Stomach (tissue), 9 donors: ENCODE measurements around the gene ADGRF4. TPM values are rescaled to one million over a fixed set of nuclear protein-coding genes. Genes with fewer than 3 reads are reported as not detected.

Experiments used
- DNase-seq, 2 donors: peaks; one replicate each; pipeline versions ENCODE4 v3.0.0 to v3.0.0-alpha.2; 2013 to 2019
- H3K27ac ChIP-seq, 5 donors: fragments of 200-600 bp in 4 of 5; sonication (generic) in 4 of 5; one replicate each; pipeline ENCODE4 v1.5.1; 2013 to 2019; ENCODE audit warnings: mild to moderate bottlenecking in 1 of 5, moderate library complexity in 1 of 5
- H3K27me3 ChIP-seq, 3 donors: fragments of 200-600 bp; sonication (generic); one replicate each; pipeline ENCODE4 v1.5.1; 2017 to 2019; ENCODE audit warnings: mixed run types in 1 of 3
- H3K36me3 ChIP-seq, 4 donors: fragments of 200-600 bp; sonication (generic); 1 replicate in 3 of 4; 2 replicates in 1 of 4; pipeline ENCODE4 v1.5.1; 2016 to 2019
- H3K4me1 ChIP-seq, 4 donors: fragments of 200-600 bp; sonication (generic); one replicate each; pipeline ENCODE4 v1.5.1; 2016 to 2019
- H3K4me3 ChIP-seq, 4 donors: fragments of 200-600 bp; sonication (generic) in 3 of 4; one replicate each; pipeline ENCODE4 v1.5.1; 2016 to 2019; ENCODE audit warnings: mild to moderate bottlenecking in 1 of 4
- H3K9me3 ChIP-seq, 4 donors: fragments of 200-600 bp; sonication (generic); one replicate each; pipeline ENCODE4 v1.5.1; 2016 to 2019
- CTCF ChIP-seq, 7 experiments: fragments of 450-650 bp in 4 of 7; fragments of 200-600 bp in 3 of 7; sonication (generic) in 3 of 7; IDR thresholded peaks; one replicate each; pipeline ENCODE4 v1.5.1; 2016 to 2019; ENCODE audit warnings: antibody characterized with exemption in 7 of 7, control low read depth in 2 of 7, mild to moderate bottlenecking in 1 of 7
- EP300 ChIP-seq: sonication (generic); formaldehyde crosslinking; IDR thresholded peaks from one replicate; pipeline ENCODE4 v1.6.1; 2017; ENCODE audit warnings: antibody characterized with exemption
- POLR2A ChIP-seq, 4 donors: fragments of 450-650 bp; IDR thresholded peaks; one replicate each; pipeline ENCODE4 v1.6.1; 2016; ENCODE audit warnings: antibody characterized with exemption in 4 of 4, control low read depth in 2 of 4, mild to moderate bottlenecking in 1 of 4, moderate library complexity in 1 of 4
- POLR2AphosphoS5 ChIP-seq, 3 donors: sonication (generic); formaldehyde crosslinking; IDR thresholded peaks; one replicate each; pipeline ENCODE4 v1.6.1; 2016; ENCODE audit warnings: antibody characterized with exemption in 3 of 3
- WGBS, 5 donors: extraction: QIAGEN DNeasy Blood & Tissue Kit in 3 of 5; methylation state at CpG; one replicate each; pipeline versions ENCODE4 v1.1.5 to v1.1.7; 2013 to 2018; 5-methylcytosine and 5-hydroxymethylcytosine counted together
- intact Hi-C: fragments of 100-400 bp; cut with DNase I; formaldehyde crosslinking; loops from one replicate; pipeline ENCODE4 v1.15.1; 2023; ENCODE audit warnings: low total_unique reads
- polyA plus RNA-seq, 3 donors: library from polyadenylated mRNA; stranded (reverse); fragments of 200-250 nt; gene quantifications; one replicate each; pipeline ENCODE4 v1.2.3, GENCODE V29; 2013
- total RNA-seq, 5 donors: library from RNA; depleted of rRNA; stranded (reverse); fragments of >200 nt; gene quantifications; one replicate each; pipeline versions ENCODE4 v1.1.0 to v1.2.3, GENCODE V29; 2014 to 2016
- donor health status: healthy with polysubstance abuse.
- donor health status: Bipolar disorder and iron deficiency.
- donor health status: healthy.

The ADGRF4 gene
- total and polyA plus RNA-seq, 8 donors, result 6.5 TPM; not detected in 7

GRCh38 chr6:47654255-47654654 lies 44.1 kb upstream of the ADGRF4 start:
- intact Hi-C loops, result no loop called here
- no peak for DNase-seq
- H3K27ac ChIP-seq, result no peak overlapping the region
- TF ChIP-seq POLR2A (IDR thresholded peaks at IDR 0.05) (no peak), POLR2AphosphoS5 (IDR thresholded peaks at IDR 0.05) (no peak), CTCF (IDR thresholded peaks at IDR 0.05) (no peak), EP300 (no peak)
- no peaks in the 10 kb centered on the region for H3K27me3 ChIP-seq
- 63 to 89% (median 87%) methylated on average over 4 of the region's 4 CpGs for WGBS, 5 donors
- no peaks in the 10 kb centered on the region for H3K36me3 ChIP-seq
- H3K4me1 ChIP-seq, result no peaks in the 10 kb centered on the region
- no peak overlapping the region for H3K4me3 ChIP-seq
- no peaks in the 10 kb centered on the region for H3K9me3 ChIP-seq

GRCh38 chr6:47655719-47656595 lies 42.4 kb upstream of the ADGRF4 start:
- Histone ChIP-seq H3K27me3 (no peaks in the 10 kb centered on the region), H3K4me3 (no peak overlapping the region), H3K27ac (no peak overlapping the region), H3K9me3 (no peaks in the 10 kb centered on the region), H3K4me1 (no peaks in the 10 kb centered on the region), H3K36me3 (no peaks in the 10 kb centered on the region)
- intact Hi-C loops, result no loop called here
- WGBS, 5 donors, result 54 to 65% (median 60%) methylated on average over 7 of the region's 7 CpGs
- TF ChIP-seq POLR2AphosphoS5 (IDR thresholded peaks at IDR 0.05), result no peak
- peak; percentile 42 to 51 for DNase-seq

GRCh38 chr6:47661960-47662359 lies 36.4 kb upstream of the ADGRF4 start:
- Histone ChIP-seq H3K4me1 (no peaks in the 10 kb centered on the region), H3K9me3 (no peaks in the 10 kb centered on the region), H3K4me3 (no peak overlapping the region), H3K27ac (no peak overlapping the region), H3K27me3 (peaks cover 0 to 5% (median 0%) of the 10 kb centered on the region in 3 donors), H3K36me3 (no peaks in the 10 kb centered on the region)
- TF ChIP-seq POLR2A (IDR thresholded peaks at IDR 0.05) (no peak), POLR2AphosphoS5 (IDR thresholded peaks at IDR 0.05) (no peak), EP300 (no peak), CTCF (IDR thresholded peaks at IDR 0.05) (no peak)
- 72 to 89% (median 83%) methylated on average over 5 of the region's 5 CpGs for WGBS, 5 donors
- intact Hi-C loops, result no loop called here
- no peak for DNase-seq

GRCh38 chr6:47663462-47664216 lies 34.7 kb upstream of the ADGRF4 start:
- intact Hi-C loops, result no loop called here
- TF ChIP-seq EP300 (no peak), POLR2AphosphoS5 (IDR thresholded peaks at IDR 0.05) (no peak), CTCF (IDR thresholded peaks at IDR 0.05) (no peak)
- WGBS, 5 donors, result 73 to 85% (median 80%) methylated on average over 12 to 13 of the region's 13 CpGs

More at GRCh38 chr6:47663462-47664216, 34.7 kb upstream of the ADGRF4 start:
- Histone ChIP-seq H3K9me3 (no peaks in the 10 kb centered on the region), H3K36me3 (no peaks in the 10 kb centered on the region), H3K27ac (no peak overlapping the region), H3K4me3 (no peak overlapping the region), H3K4me1 (no peaks in the 10 kb centered on the region), H3K27me3 (peaks cover 0 to 5% (median 0%) of the 10 kb centered on the region in 3 donors)
- DNase-seq, result peak in 1 of 2 donors; percentile 14
